Chondrocyte (in vitro differentiated cells): ENCODE data around the gene GPR152. TPM values are rescaled to one million over a fixed set of nuclear protein-coding genes. Genes with fewer than 3 reads are reported as not detected.

Experiments
- DNase-seq: peaks from one replicate; pipeline ENCODE4 v3.0.0; 2021; ENCODE audit warnings: mixed read lengths, low spot score
- H3K27ac Mint-ChIP-seq: one replicate; pipeline ENCODE4 v1.8.0; 2021; ENCODE audit warnings: mild to moderate bottlenecking, moderate library complexity, mixed read lengths; ENCODE audit not compliant: unreplicated experiment
- H3K27me3 Mint-ChIP-seq: 2 replicates; pipeline ENCODE4 v1.8.0; 2021; ENCODE audit warnings: low read depth, mixed read lengths
- H3K36me3 Mint-ChIP-seq: 2 replicates; pipeline ENCODE4 v1.8.0; 2021; ENCODE audit warnings: low read depth, mixed read lengths
- H3K4me1 Mint-ChIP-seq: 2 replicates; pipeline ENCODE4 v1.8.0; 2021; ENCODE audit warnings: low read depth, mild to moderate bottlenecking, mixed read lengths
- H3K4me3 Mint-ChIP-seq: one replicate; pipeline ENCODE4 v1.8.0; 2021; ENCODE audit warnings: mild to moderate bottlenecking, moderate library complexity, mixed read lengths; ENCODE audit not compliant: unreplicated experiment
- H3K9me3 Mint-ChIP-seq: 2 replicates; pipeline ENCODE4 v1.8.0; 2021; ENCODE audit warnings: low read depth, mixed read lengths
- CTCF ChIP-seq: fragments of 200-600 bp; sonication (generic); IDR thresholded peaks from 2 replicates; pipeline ENCODE4 v1.5.0; 2021; ENCODE audit warnings: antibody characterized with exemption, mild to moderate bottlenecking, moderate library complexity
- total RNA-seq: library from RNA; stranded (reverse); gene quantifications from 3 replicates; pipeline ENCODE4 v1.2.1, GENCODE V29; 2021

Gene GPR152
- total RNA-seq, 1 donor from 2014 or later = not detected

DNA sequence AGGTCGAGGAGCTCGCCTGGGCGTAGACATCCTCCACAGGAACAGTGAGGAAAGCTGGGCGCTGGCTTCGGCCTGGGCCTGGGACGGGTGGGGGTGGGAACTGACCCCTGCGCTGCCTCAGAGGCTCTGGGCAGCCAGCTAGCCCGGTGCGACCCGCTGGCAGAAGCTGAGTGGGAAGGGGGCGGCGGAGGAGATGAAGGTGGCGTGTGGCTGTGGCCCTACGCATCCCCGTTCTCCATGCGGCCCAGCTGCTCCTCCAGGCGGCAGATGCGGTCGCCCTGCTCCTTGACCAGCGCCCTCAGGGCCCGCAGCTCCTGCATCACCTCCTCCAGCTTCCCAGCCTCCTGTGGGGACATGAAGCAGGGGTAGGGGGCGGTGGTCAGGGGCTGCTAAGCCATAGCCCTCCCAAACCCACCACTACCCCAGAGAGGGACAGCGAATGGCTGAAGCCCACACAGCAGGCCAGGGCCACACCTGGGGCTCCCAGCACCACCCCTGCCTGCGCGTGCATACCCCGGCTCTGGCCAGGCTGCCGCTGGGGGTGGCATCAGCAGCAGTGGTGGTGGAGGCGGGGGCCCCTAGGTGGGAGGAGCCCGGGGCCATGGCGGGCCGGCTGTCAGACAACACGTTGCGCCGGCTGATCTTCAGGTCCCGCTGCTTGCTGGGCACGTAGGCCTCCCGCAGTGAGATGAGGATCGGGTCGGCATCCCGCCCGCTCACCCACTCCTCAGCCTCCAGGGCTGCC is 14.2 kb downstream of the GPR152 start:
- H3K9me3 Mint-ChIP-seq = no peaks in the 10 kb centered on the region
- H3K36me3 Mint-ChIP-seq = no peaks in the 10 kb centered on the region
- TF ChIP-seq CTCF = no peak
- H3K4me1 Mint-ChIP-seq = peaks cover 28% of the 10 kb centered on the region
- H3K27ac Mint-ChIP-seq = peak overlapping the region; percentile 17
- DNase-seq = peak; percentile 93
- H3K27me3 Mint-ChIP-seq = no peaks in the 10 kb centered on the region
- H3K4me3 Mint-ChIP-seq = no peak overlapping the region

DNA sequence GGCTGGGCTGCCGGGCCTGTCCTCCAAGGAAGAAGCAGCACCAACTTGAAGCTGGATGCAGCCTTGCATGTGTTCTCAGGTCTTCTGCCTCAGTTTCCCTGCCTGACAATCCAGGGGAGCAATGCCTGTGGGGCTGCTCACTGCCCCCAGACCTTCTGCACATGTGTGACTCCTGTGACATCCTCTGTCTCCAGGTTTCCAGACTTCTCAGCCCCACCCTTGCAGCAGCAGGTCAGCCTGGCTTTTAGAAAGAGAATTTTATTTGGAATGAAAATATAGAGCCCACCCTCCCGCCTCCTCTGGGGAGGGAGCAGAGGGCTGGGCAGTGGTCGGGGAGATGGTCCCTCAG is 14.7 kb downstream of the GPR152 start:
- no peaks in the 10 kb centered on the region for H3K9me3 Mint-ChIP-seq
- DNase-seq = no peak
- H3K4me3 Mint-ChIP-seq = no peak overlapping the region
- peaks cover 26% of the 10 kb centered on the region for H3K4me1 Mint-ChIP-seq
- H3K27ac Mint-ChIP-seq = peak overlapping the region; percentile 27
- TF ChIP-seq CTCF = no peak
- H3K27me3 Mint-ChIP-seq = no peaks in the 10 kb centered on the region
- no peaks in the 10 kb centered on the region for H3K36me3 Mint-ChIP-seq

GRCh38 chr11:67437082-67437808 is 15.3 kb downstream of the GPR152 start, which contains the start of gene PTPRCAP:
Gene PTPRCAP (minus strand): TSS chr11:67437682. CDS start chr11:67437619, 63 bp downstream.
- TF ChIP-seq CTCF = no peak
- Mint-ChIP-seq H3K36me3 (no peaks in the 10 kb centered on the region), H3K9me3 (no peaks in the 10 kb centered on the region), H3K4me3 (no peak within 1 kb of the TSS), H3K4me1 (peaks cover 21% of the 10 kb centered on the region), H3K27me3 (no peaks in the 10 kb centered on the region), H3K27ac (peak within 1 kb of the TSS; percentile 61)
- DNase-seq = peak; percentile 84

GRCh38 chr11:67436459-67437081 is 16.0 kb downstream of the GPR152 start:
- no peak overlapping the region for H3K4me3 Mint-ChIP-seq
- H3K27ac Mint-ChIP-seq = peak overlapping the region; percentile 61
- no peaks in the 10 kb centered on the region for H3K27me3 Mint-ChIP-seq
- H3K36me3 Mint-ChIP-seq = no peaks in the 10 kb centered on the region
- H3K4me1 Mint-ChIP-seq = peaks cover 16% of the 10 kb centered on the region
- DNase-seq = no peak
- H3K9me3 Mint-ChIP-seq = no peaks in the 10 kb centered on the region
- no peak for TF ChIP-seq CTCF

DNA sequence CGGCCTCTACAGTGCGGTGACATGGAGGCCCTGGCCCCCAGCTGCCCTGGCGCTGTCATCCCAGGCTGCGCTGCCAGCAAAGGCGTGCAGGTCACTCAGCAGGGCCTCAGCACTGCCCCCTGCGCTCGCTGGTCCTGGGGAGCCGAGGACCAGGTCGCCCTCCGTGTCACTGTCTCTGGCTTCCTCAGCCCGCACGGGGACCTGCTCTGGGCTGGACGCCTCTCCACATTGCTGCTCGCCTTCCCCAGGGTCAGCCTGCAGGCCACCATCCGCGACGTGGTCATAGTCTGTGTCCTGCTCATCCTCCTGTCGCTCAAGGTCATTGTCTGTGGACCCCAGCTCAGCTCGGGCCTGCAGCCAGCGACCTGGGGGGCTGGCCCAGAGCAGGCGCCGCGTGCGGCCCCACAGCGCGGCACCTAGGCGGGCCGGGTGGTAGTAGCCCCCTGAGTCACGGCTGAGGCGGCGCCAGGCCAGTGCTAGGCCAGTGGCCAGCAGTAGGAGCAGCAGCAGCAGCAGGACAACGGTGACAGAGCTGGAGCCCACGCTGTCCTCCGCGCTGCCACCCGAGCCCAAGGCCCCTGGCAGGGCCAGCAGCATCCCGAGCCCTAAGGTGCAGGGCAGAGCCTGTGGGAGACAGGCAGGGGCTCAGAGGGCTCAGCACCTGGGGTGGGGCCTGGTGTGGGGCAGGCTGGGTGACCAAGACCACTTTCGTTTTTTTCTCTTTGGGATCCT is 16.6 kb downstream of the GPR152 start:
- H3K27ac Mint-ChIP-seq = no peak overlapping the region
- H3K9me3 Mint-ChIP-seq = no peaks in the 10 kb centered on the region
- no peaks in the 10 kb centered on the region for H3K36me3 Mint-ChIP-seq
- no peaks in the 10 kb centered on the region for H3K27me3 Mint-ChIP-seq
- peak; percentile 92 for DNase-seq
- no peak for TF ChIP-seq CTCF
- peaks cover 16% of the 10 kb centered on the region for H3K4me1 Mint-ChIP-seq
- H3K4me3 Mint-ChIP-seq = no peak overlapping the region
